Measurements from ENCODE around the gene IDE.

The IDE gene

GRCh38 chr10:92553959-92554358, 19.9 kb downstream of the IDE start:
- Histone ChIP-seq H3K4me3 (ENCODE audit: low read depth in 1 of 2, low read length in 2 of 2) (no peak overlapping the region), H3K9ac (ENCODE audit: low read length) (no peak overlapping the region), H3K4me1 (ENCODE audit: insufficient read depth, low read length) (no peaks in the 10 kb centered on the region), H3K27ac (ENCODE audit: low read depth, low read length) (no peak overlapping the region), H3K9me3 (ENCODE audit: low read length) (peaks cover 5% of the 10 kb centered on the region), H3K36me3 (ENCODE audit: insufficient read depth, low read length) (peaks cover 23% of the 10 kb centered on the region), H3K27me3 (ENCODE audit: control insufficient read depth in 1 of 2, insufficient read depth in 2 of 2, low read length in 2 of 2) (no peaks in the 10 kb centered on the region)

- Histone ChIP-seq H3K27me3 (ENCODE audit: control insufficient read depth in 1 of 2, insufficient read depth in 2 of 2, low read length in 2 of 2) (no peaks in the 10 kb centered on the region), H3K9ac (ENCODE audit: low read length) (no peak overlapping the region), H3K36me3 (ENCODE audit: insufficient read depth, low read length) (peaks cover 21% of the 10 kb centered on the region), H3K27ac (ENCODE audit: low read depth, low read length) (no peak overlapping the region), H3K4me1 (ENCODE audit: insufficient read depth, low read length) (no peaks in the 10 kb centered on the region), H3K9me3 (ENCODE audit: low read length) (peaks cover 5% of the 10 kb centered on the region), H3K4me3 (ENCODE audit: low read depth in 1 of 2, low read length in 2 of 2) (no peak overlapping the region)
Measured at GRCh38 chr10:92552310-92552709, 21.6 kb downstream of the IDE start.

- no peak overlapping the region for H3K27ac ChIP-seq (ENCODE audit: low read depth, low read length)
- H3K4me1 ChIP-seq (ENCODE audit: insufficient read depth, low read length): no peaks in the 10 kb centered on the region
- peaks cover 21% of the 10 kb centered on the region for H3K36me3 ChIP-seq (ENCODE audit: insufficient read depth, low read length)
- H3K27me3 ChIP-seq (ENCODE audit: control insufficient read depth in 1 of 2, insufficient read depth in 2 of 2, low read length in 2 of 2): no peaks in the 10 kb centered on the region
- H3K4me3 ChIP-seq (ENCODE audit: low read depth in 1 of 2, low read length in 2 of 2): no peak overlapping the region
- peaks cover 5% of the 10 kb centered on the region for H3K9me3 ChIP-seq (ENCODE audit: low read length)
- no peak overlapping the region for H3K9ac ChIP-seq (ENCODE audit: low read length)
Measured at GRCh38 chr10:92550924-92551323, 23.0 kb downstream of the IDE start.

GRCh38 chr10:92547676-92548075, 26.2 kb downstream of the IDE start:
- no peak overlapping the region for H3K27ac ChIP-seq (ENCODE audit: low read depth, low read length)
- H3K9ac ChIP-seq (ENCODE audit: low read length): no peak overlapping the region
- H3K36me3 ChIP-seq (ENCODE audit: insufficient read depth, low read length): peaks cover 7% of the 10 kb centered on the region
- H3K4me1 ChIP-seq (ENCODE audit: insufficient read depth, low read length): no peaks in the 10 kb centered on the region
- H3K27me3 ChIP-seq (ENCODE audit: control insufficient read depth in 1 of 2, insufficient read depth in 2 of 2, low read length in 2 of 2): no peaks in the 10 kb centered on the region
- H3K4me3 ChIP-seq (ENCODE audit: low read depth in 1 of 2, low read length in 2 of 2): no peak overlapping the region
- no peaks in the 10 kb centered on the region for H3K9me3 ChIP-seq (ENCODE audit: low read length)

- H3K36me3 ChIP-seq (ENCODE audit: insufficient read depth, low read length): no peaks in the 10 kb centered on the region
- H3K27me3 ChIP-seq (ENCODE audit: control insufficient read depth in 1 of 2, insufficient read depth in 2 of 2, low read length in 2 of 2): no peaks in the 10 kb centered on the region
- no peak overlapping the region for H3K4me3 ChIP-seq (ENCODE audit: low read depth in 1 of 2, low read length in 2 of 2)
- H3K4me1 ChIP-seq (ENCODE audit: insufficient read depth, low read length): no peaks in the 10 kb centered on the region
- H3K27ac ChIP-seq (ENCODE audit: low read depth, low read length): no peak overlapping the region
- H3K9me3 ChIP-seq (ENCODE audit: low read length): no peaks in the 10 kb centered on the region
- no peak overlapping the region for H3K9ac ChIP-seq (ENCODE audit: low read length)
Measured at GRCh38 chr10:92545556-92545955, 28.3 kb downstream of the IDE start.

GRCh38 chr10:92544296-92544695, 29.6 kb downstream of the IDE start:
- Histone ChIP-seq H3K9me3 (ENCODE audit: low read length) (no peaks in the 10 kb centered on the region), H3K4me1 (ENCODE audit: insufficient read depth, low read length) (no peaks in the 10 kb centered on the region)

GRCh38 chr10:92542458-92542857, 31.4 kb downstream of the IDE start:
- no peak overlapping the region for H3K9ac ChIP-seq (ENCODE audit: low read length)
- no peaks in the 10 kb centered on the region for H3K27me3 ChIP-seq (ENCODE audit: control insufficient read depth in 1 of 2, insufficient read depth in 2 of 2, low read length in 2 of 2)
- no peaks in the 10 kb centered on the region for H3K9me3 ChIP-seq (ENCODE audit: low read length)
- peaks cover 7% of the 10 kb centered on the region for H3K4me1 ChIP-seq (ENCODE audit: insufficient read depth, low read length)
- no peak overlapping the region for H3K27ac ChIP-seq (ENCODE audit: low read depth, low read length)
- no peaks in the 10 kb centered on the region for H3K36me3 ChIP-seq (ENCODE audit: insufficient read depth, low read length)
- no peak overlapping the region for H3K4me3 ChIP-seq (ENCODE audit: low read depth in 1 of 2, low read length in 2 of 2)

More at GRCh38 chr10:92544296-92544695, 29.6 kb downstream of the IDE start:
- Histone ChIP-seq H3K36me3 (ENCODE audit: insufficient read depth, low read length) (no peaks in the 10 kb centered on the region), H3K9ac (ENCODE audit: low read length) (no peak overlapping the region), H3K4me3 (ENCODE audit: low read depth in 1 of 2, low read length in 2 of 2) (no peak overlapping the region), H3K27me3 (ENCODE audit: control insufficient read depth in 1 of 2, insufficient read depth in 2 of 2, low read length in 2 of 2) (no peaks in the 10 kb centered on the region), H3K27ac (ENCODE audit: low read depth, low read length) (no peak overlapping the region)

GRCh38 chr10:92541583-92541982, 32.3 kb downstream of the IDE start:
- Histone ChIP-seq H3K27me3 (ENCODE audit: control insufficient read depth in 1 of 2, insufficient read depth in 2 of 2, low read length in 2 of 2) (no peaks in the 10 kb centered on the region), H3K9me3 (ENCODE audit: low read length) (no peaks in the 10 kb centered on the region), H3K4me1 (ENCODE audit: insufficient read depth, low read length) (peaks cover 7% of the 10 kb centered on the region), H3K36me3 (ENCODE audit: insufficient read depth, low read length) (no peaks in the 10 kb centered on the region), H3K4me3 (ENCODE audit: low read depth in 1 of 2, low read length in 2 of 2) (no peak overlapping the region), H3K9ac (ENCODE audit: low read length) (no peak overlapping the region), H3K27ac (ENCODE audit: low read depth, low read length) (no peak overlapping the region)

- no peak overlapping the region for H3K27ac ChIP-seq (ENCODE audit: low read depth, low read length)
- peaks cover 6% of the 10 kb centered on the region for H3K36me3 ChIP-seq (ENCODE audit: insufficient read depth, low read length)
- H3K4me3 ChIP-seq (ENCODE audit: low read depth in 1 of 2, low read length in 2 of 2): no peak overlapping the region
- no peaks in the 10 kb centered on the region for H3K9me3 ChIP-seq (ENCODE audit: low read length)
- peaks cover 7% of the 10 kb centered on the region for H3K4me1 ChIP-seq (ENCODE audit: insufficient read depth, low read length)
- no peak overlapping the region for H3K9ac ChIP-seq (ENCODE audit: low read length)
- no peaks in the 10 kb centered on the region for H3K27me3 ChIP-seq (ENCODE audit: control insufficient read depth in 1 of 2, insufficient read depth in 2 of 2, low read length in 2 of 2)
Measured at GRCh38 chr10:92538231-92538958, 35.5 kb downstream of the IDE start.

GRCh38 chr10:92530891-92531535, 42.9 kb downstream of the IDE start:
- Histone ChIP-seq H3K4me1 (ENCODE audit: insufficient read depth, low read length) (no peaks in the 10 kb centered on the region), H3K27ac (ENCODE audit: low read depth, low read length) (no peak overlapping the region), H3K36me3 (ENCODE audit: insufficient read depth, low read length) (peaks cover 20% of the 10 kb centered on the region), H3K27me3 (ENCODE audit: control insufficient read depth in 1 of 2, insufficient read depth in 2 of 2, low read length in 2 of 2) (no peaks in the 10 kb centered on the region), H3K9ac (ENCODE audit: low read length) (no peak overlapping the region), H3K9me3 (ENCODE audit: low read length) (no peaks in the 10 kb centered on the region), H3K4me3 (ENCODE audit: low read depth in 1 of 2, low read length in 2 of 2) (no peak overlapping the region)

GRCh38 chr10:92530421-92530820, 43.5 kb downstream of the IDE start:
- Histone ChIP-seq H3K9ac (ENCODE audit: low read length) (no peak overlapping the region), H3K9me3 (ENCODE audit: low read length) (no peaks in the 10 kb centered on the region), H3K4me1 (ENCODE audit: insufficient read depth, low read length) (no peaks in the 10 kb centered on the region), H3K4me3 (ENCODE audit: low read depth in 1 of 2, low read length in 2 of 2) (no peak overlapping the region), H3K36me3 (ENCODE audit: insufficient read depth, low read length) (peaks cover 17% of the 10 kb centered on the region), H3K27ac (ENCODE audit: low read depth, low read length) (no peak overlapping the region), H3K27me3 (ENCODE audit: control insufficient read depth in 1 of 2, insufficient read depth in 2 of 2, low read length in 2 of 2) (no peaks in the 10 kb centered on the region)

GRCh38 chr10:92527716-92528115, 46.2 kb downstream of the IDE start:
- Histone ChIP-seq H3K4me1 (ENCODE audit: insufficient read depth, low read length) (no peaks in the 10 kb centered on the region), H3K4me3 (ENCODE audit: low read depth in 1 of 2, low read length in 2 of 2) (no peak overlapping the region), H3K9me3 (ENCODE audit: low read length) (no peaks in the 10 kb centered on the region), H3K36me3 (ENCODE audit: insufficient read depth, low read length) (peaks cover 14% of the 10 kb centered on the region), H3K27ac (ENCODE audit: low read depth, low read length) (no peak overlapping the region), H3K9ac (ENCODE audit: low read length) (no peak overlapping the region), H3K27me3 (ENCODE audit: control insufficient read depth in 1 of 2, insufficient read depth in 2 of 2, low read length in 2 of 2) (no peaks in the 10 kb centered on the region)
